ENCODE results near the gene ZBED4. TPM values are rescaled to one million over a fixed set of nuclear protein-coding genes. Genes with fewer than 3 reads are reported as not detected.
A peak's percentile ranks its signal among the peaks of the same experiment; 100 is the strongest.

Gene ZBED4
- total and polyA plus RNA-seq, 2 donors (not counting 1 experiment from before 2014, with no cell fraction given): 3.5 to 6.3 TPM

DNA sequence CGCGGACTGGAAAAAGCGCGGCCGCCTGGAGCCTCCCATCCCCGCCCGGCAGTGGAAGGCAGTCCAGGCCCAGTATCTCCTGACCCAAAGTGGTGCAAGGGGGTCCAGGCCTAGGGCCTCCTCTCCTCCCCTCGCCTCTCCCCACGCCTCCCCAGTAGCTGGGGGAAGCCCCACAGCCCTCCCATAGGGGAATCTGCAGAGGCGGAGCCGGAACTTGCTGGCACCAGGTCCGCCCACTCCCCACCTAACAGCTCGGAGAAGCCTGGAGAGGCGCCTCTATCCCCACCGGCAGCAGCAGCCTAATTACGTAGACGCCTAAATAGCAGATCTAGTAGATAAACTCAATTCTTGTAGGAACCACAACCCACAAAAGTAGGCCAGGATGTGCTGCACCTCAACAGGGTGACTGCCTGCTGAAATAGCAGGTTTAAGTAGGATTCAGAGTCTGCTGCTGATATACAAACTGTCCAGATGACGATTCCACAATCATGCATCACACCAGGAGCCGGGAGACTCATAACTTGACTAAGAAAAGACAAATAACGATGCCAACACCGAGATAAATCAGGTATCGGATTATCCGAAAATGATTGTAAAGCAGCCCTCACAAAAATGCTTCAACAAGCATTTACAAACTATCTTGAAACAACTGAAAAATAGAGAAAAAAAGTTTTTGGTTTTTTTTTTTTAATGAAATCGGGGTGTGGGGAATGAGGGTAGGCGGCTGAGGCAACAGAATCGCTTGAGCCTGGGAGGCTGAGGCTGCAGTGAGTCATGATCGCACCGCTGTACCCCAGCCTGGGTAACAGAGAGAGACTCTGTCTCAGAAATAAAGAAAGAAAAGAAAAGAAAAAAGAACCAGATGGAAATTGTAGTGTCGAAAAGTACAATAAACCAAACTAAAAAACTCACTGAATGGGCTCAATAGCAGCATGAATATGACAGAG, 14.6 kb upstream of the ZBED4 start:
- no peak overlapping the region for H3K4me2 ChIP-seq (ENCODE audit: extremely low read depth, insufficient read depth, low read length)
- no peak overlapping the region for H3K9ac ChIP-seq (ENCODE audit: insufficient read depth, low read length)
- no peaks in the 10 kb centered on the region for H4K20me1 ChIP-seq (ENCODE audit: control insufficient read depth, extremely low read depth, insufficient read depth, low read length)
- H3K79me2 ChIP-seq (ENCODE audit: control insufficient read depth, insufficient read depth, low read length): no peaks in the 10 kb centered on the region
- no peak overlapping the region for H2AFZ ChIP-seq (ENCODE audit: low read length)
- TF ChIP-seq CTCF (conservative IDR thresholded peaks at IDR 0.05 in 1 of 2, IDR thresholded peaks at IDR 0.05 in 1 of 2; ENCODE audit: low read depth in 1 of 2, low read length in 2 of 2) (no peak), EZH2 (IDR thresholded peaks at IDR 0.05; ENCODE audit: low read length, missing control alignments) (no peak)
- H3K27me3 ChIP-seq (ENCODE audit: control insufficient read depth, insufficient read depth, low read length): peaks cover 7% of the 10 kb centered on the region
- H3K4me3 ChIP-seq (replicated peaks in 1 of 4; ENCODE audit: control extremely low read depth in 1 of 4, insufficient read depth in 1 of 4, low read depth in 3 of 4, low read length in 4 of 4): no peak overlapping the region
- H3K4me1 ChIP-seq (ENCODE audit: control insufficient read depth, extremely low read depth, insufficient read depth, low read length): no peaks in the 10 kb centered on the region
- DNase-seq (ENCODE audit: low read depth in 2 of 2): peak in 1 of 2 donors; percentile 72
- H3K9me3 ChIP-seq (ENCODE audit: control insufficient read depth, insufficient read depth, low read depth, low read length): no peaks in the 10 kb centered on the region
- no peak overlapping the region for H3K27ac ChIP-seq (ENCODE audit: insufficient read depth, low read length)
- H3K36me3 ChIP-seq (ENCODE audit: control insufficient read depth, insufficient read depth, low read length): no peaks in the 10 kb centered on the region

- Histone ChIP-seq H2AFZ (ENCODE audit: low read length) (no peak overlapping the region), H3K9ac (ENCODE audit: insufficient read depth, low read length) (no peak overlapping the region), H3K36me3 (ENCODE audit: control insufficient read depth, insufficient read depth, low read length) (no peaks in the 10 kb centered on the region), H3K4me1 (ENCODE audit: control insufficient read depth, extremely low read depth, insufficient read depth, low read length) (no peaks in the 10 kb centered on the region), H3K4me2 (ENCODE audit: extremely low read depth, insufficient read depth, low read length) (no peak overlapping the region), H4K20me1 (ENCODE audit: control insufficient read depth, extremely low read depth, insufficient read depth, low read length) (no peaks in the 10 kb centered on the region), H3K79me2 (ENCODE audit: control insufficient read depth, insufficient read depth, low read length) (no peaks in the 10 kb centered on the region), H3K4me3 (replicated peaks in 1 of 4; ENCODE audit: control extremely low read depth in 1 of 4, insufficient read depth in 1 of 4, low read depth in 3 of 4, low read length in 4 of 4) (no peak overlapping the region), H3K27ac (ENCODE audit: insufficient read depth, low read length) (no peak overlapping the region), H3K9me3 (ENCODE audit: control insufficient read depth, insufficient read depth, low read depth, low read length) (no peaks in the 10 kb centered on the region), H3K27me3 (ENCODE audit: control insufficient read depth, insufficient read depth, low read length) (peaks cover 39% of the 10 kb centered on the region)
- TF ChIP-seq EZH2 (IDR thresholded peaks at IDR 0.05; ENCODE audit: low read length, missing control alignments): no peak
- no peak for TF ChIP-seq CTCF (conservative IDR thresholded peaks at IDR 0.05 in 1 of 2, IDR thresholded peaks at IDR 0.05 in 1 of 2; ENCODE audit: low read depth in 1 of 2, low read length in 2 of 2)
- DNase-seq (ENCODE audit: low read depth in 2 of 2): no peak
Observed at GRCh38 chr22:49845241-49845640, 8.4 kb upstream of the ZBED4 start.

- H3K4me1 ChIP-seq (ENCODE audit: control insufficient read depth, extremely low read depth, insufficient read depth, low read length): no peaks in the 10 kb centered on the region
- no peak overlapping the region for H3K9ac ChIP-seq (ENCODE audit: insufficient read depth, low read length)
- no peak for TF ChIP-seq EZH2 (IDR thresholded peaks at IDR 0.05; ENCODE audit: low read length, missing control alignments)
- no peak for TF ChIP-seq CTCF (conservative IDR thresholded peaks at IDR 0.05 in 1 of 2, IDR thresholded peaks at IDR 0.05 in 1 of 2; ENCODE audit: low read depth in 1 of 2, low read length in 2 of 2)
- H3K4me2 ChIP-seq (ENCODE audit: extremely low read depth, insufficient read depth, low read length): no peak overlapping the region
- H3K27me3 ChIP-seq (ENCODE audit: control insufficient read depth, insufficient read depth, low read length): peaks cover 45% of the 10 kb centered on the region
- no peak overlapping the region for H3K27ac ChIP-seq (ENCODE audit: insufficient read depth, low read length)
- no peak overlapping the region for H3K4me3 ChIP-seq (replicated peaks in 1 of 4; ENCODE audit: control extremely low read depth in 1 of 4, insufficient read depth in 1 of 4, low read depth in 3 of 4, low read length in 4 of 4)
- H3K79me2 ChIP-seq (ENCODE audit: control insufficient read depth, insufficient read depth, low read length): no peaks in the 10 kb centered on the region
- H3K36me3 ChIP-seq (ENCODE audit: control insufficient read depth, insufficient read depth, low read length): no peaks in the 10 kb centered on the region
- DNase-seq (ENCODE audit: low read depth in 2 of 2): no peak
- no peaks in the 10 kb centered on the region for H3K9me3 ChIP-seq (ENCODE audit: control insufficient read depth, insufficient read depth, low read depth, low read length)
- H4K20me1 ChIP-seq (ENCODE audit: control insufficient read depth, extremely low read depth, insufficient read depth, low read length): no peaks in the 10 kb centered on the region
- no peak overlapping the region for H2AFZ ChIP-seq (ENCODE audit: low read length)
Observed at GRCh38 chr22:49845666-49846459, 7.8 kb upstream of the ZBED4 start.

All from fibroblast of lung (primary cell).